GM06990 (cell line): ENCODE measurements around the gene E2F3.
A peak's percentile ranks its signal among the peaks of the same experiment; 100 is the strongest.
"Not testable (repeated sequence)": the region's sequence is repeated elsewhere in the genome, so short reads cannot be mapped to it uniquely, and the experiment has no call there.

Experiments
- DNase-seq: peaks from one replicate; pipeline ENCODE4 v3.0.0-alpha.2; 2011; ENCODE audit not compliant: insufficient read length; ENCODE audit errors: extremely low read depth
- H3K27me3 ChIP-seq: replicated peaks from 2 replicates; pipeline ENCODE4 v1.6.0; 2011; ENCODE audit warnings: low read length; ENCODE audit not compliant: control insufficient read depth, insufficient read depth
- H3K36me3 ChIP-seq: 2 replicates; pipeline ENCODE4 v1.5.1; 2011; ENCODE audit warnings: low read length; ENCODE audit not compliant: control insufficient read depth, insufficient read depth
- H3K4me3 ChIP-seq: replicated peaks from 2 replicates; pipeline ENCODE4 v1.5.1; 2011; ENCODE audit warnings: low read depth, mild to moderate bottlenecking, control low read depth, low read length
- TF ChIP-seq, protein P1 (sequence below): IDR thresholded peaks from 2 replicates; pipeline ENCODE4 v1.5.1; 2011; ENCODE audit warnings: low read length, control low read depth, mild to moderate bottlenecking, inconsistent platforms; ENCODE audit not compliant: insufficient read depth, poor library complexity, severe bottlenecking

E2F3 gene

DNA sequence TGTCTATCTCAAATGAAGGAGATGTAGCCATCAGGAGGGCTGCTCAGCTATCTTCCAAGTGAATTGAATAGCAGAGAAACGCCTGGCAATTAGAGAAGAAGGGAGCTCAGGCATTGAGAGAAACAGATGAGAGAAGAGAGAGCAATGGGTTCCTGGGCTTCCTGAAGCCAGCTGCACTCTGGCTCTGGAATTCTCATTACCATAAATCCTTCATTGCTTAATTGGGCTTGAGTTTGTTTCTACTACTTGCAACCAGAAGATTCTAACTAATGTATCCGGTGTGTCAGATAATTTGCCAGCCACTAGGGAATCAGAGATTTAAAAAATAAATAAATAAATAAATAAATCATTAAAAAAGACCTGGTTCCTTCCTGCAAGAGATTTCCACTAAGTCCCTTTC, 107.5 kb downstream of the E2F3 start:
- TF ChIP-seq, protein P1, sequence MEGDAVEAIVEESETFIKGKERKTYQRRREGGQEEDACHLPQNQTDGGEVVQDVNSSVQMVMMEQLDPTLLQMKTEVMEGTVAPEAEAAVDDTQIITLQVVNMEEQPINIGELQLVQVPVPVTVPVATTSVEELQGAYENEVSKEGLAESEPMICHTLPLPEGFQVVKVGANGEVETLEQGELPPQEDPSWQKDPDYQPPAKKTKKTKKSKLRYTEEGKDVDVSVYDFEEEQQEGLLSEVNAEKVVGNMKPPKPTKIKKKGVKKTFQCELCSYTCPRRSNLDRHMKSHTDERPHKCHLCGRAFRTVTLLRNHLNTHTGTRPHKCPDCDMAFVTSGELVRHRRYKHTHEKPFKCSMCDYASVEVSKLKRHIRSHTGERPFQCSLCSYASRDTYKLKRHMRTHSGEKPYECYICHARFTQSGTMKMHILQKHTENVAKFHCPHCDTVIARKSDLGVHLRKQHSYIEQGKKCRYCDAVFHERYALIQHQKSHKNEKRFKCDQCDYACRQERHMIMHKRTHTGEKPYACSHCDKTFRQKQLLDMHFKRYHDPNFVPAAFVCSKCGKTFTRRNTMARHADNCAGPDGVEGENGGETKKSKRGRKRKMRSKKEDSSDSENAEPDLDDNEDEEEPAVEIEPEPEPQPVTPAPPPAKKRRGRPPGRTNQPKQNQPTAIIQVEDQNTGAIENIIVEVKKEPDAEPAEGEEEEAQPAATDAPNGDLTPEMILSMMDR = no peak
- DNase-seq = no peak
- H3K36me3 ChIP-seq = no peaks in the 10 kb centered on the region
- H3K4me3 ChIP-seq = no peak overlapping the region
- no peaks in the 10 kb centered on the region for H3K27me3 ChIP-seq

DNA sequence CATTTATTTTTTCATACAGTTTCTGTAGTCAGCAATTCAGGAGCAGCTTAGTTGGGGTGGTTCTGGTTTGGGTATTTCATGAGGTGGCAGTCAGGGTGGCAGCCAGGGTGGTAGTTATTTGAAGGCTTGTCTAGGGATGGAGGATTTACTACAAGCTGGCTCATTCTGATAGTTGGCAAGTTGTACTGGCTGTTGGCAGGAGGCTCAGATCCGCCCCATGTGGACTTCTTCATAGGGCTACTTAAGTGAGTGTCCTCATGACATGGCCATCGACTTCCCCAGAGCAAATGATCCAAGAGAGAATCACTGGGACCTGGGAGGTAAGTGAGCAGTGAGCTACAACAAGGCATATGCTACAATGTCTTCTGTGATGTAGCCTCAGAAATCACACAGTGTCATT, 110.2 kb downstream of the E2F3 start:
- TF ChIP-seq, protein P1 = no peak
- Histone ChIP-seq H3K27me3 (no peaks in the 10 kb centered on the region), H3K36me3 (no peaks in the 10 kb centered on the region), H3K4me3 (no peak overlapping the region)
- DNase-seq = no peak

DNA sequence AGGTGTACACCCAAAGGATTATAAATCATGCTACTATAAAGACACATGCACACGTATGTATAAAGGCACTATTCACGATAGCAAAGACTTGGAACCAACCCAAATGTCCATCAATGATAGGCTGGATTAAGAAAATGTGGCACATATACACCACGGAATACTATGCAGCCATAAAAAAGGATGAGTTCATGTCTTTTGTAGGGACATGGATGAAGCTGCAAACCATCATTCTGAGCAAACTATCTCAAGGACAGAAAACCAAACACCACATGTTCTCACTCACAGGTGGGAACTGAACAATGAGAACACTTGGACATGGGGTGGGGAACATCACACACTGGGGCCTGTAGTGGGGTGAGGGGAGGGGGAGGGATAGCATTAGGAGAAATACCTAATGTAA, 123.5 kb downstream of the E2F3 start:
- not testable (repeated sequence) for H3K36me3 ChIP-seq, DNase-seq, H3K27me3 ChIP-seq, H3K4me3 ChIP-seq

DNA sequence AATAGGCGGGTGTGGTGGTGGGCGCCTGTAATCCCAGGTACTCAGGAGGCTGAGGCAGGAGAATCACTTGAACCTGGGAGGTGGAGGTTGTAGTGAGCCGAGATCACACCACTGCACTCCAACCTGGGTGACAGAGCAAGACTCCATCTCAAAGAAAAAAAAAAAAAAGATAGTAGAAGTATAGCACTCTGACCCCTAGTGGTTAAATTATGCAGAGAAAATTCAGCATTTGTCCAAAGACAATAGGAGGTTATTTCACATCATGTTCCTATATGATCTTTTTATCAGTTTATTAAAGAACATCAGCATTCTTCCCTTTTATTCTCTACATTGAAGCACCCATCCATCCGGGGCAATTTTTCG, 127.4 kb downstream of the E2F3 start:
- not testable (repeated sequence) for H3K27me3 ChIP-seq, H3K36me3 ChIP-seq, DNase-seq, H3K4me3 ChIP-seq
- TF ChIP-seq, protein P1 = peak; percentile 28

DNA sequence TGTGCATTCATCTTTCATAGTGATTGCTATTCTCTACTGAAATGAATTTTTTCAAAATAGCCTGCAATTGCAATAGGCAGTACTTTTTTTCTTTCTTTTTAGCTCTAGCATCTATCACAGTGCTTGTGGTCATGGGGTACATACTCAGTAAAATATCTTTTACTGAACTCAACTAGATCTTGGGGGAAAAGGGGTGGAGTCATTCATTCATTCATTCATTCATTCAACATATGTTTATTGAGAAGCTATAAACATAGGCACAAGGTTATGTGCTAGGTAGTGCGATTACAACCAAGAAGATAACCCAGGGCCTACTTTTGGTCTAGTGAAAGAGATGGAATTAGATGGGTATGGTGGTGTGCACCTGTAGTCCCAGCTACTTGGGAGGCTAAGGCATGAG, 131.2 kb downstream of the E2F3 start:
- Histone ChIP-seq H3K27me3 (no peaks in the 10 kb centered on the region), H3K4me3 (no peak overlapping the region), H3K36me3 (no peaks in the 10 kb centered on the region)
- TF ChIP-seq, protein P1 = no peak
- DNase-seq = no peak

DNA sequence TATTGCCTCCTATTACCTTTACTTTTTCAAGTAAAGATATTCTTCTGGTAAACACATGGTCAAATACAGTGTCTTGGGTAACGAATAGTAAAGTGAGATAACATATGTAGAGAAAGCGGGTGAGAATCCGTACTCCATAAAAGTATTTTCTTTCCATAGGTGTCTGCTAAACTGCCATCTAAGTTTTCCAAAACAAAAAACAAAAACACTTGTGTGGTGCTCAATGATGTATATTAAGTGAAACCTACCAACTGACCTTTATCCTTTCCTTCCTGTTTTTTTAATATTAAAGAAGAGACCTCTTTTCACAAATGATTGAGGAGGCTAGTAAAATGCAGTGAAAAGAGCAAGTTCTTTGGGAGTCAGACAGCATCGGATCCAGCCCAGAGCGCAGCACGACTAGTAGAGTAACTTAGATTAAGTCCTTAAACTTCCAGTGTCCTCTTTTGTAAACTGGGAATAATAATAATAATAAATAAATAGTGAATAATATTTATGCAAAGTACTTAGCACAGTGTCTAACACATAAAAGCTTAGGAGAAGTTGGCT, 132.1 kb downstream of the E2F3 start:
- DNase-seq = no peak
- TF ChIP-seq, protein P1 = no peak
- no peaks in the 10 kb centered on the region for H3K27me3 ChIP-seq
- no peaks in the 10 kb centered on the region for H3K36me3 ChIP-seq
- peak overlapping the region; percentile 81 for H3K4me3 ChIP-seq
